ENCODE results near the gene CXXC5.
"Not testable (repeated sequence)": the region's sequence is repeated elsewhere in the genome, so short reads cannot be mapped to it uniquely, and the experiment has no call there.

Gene CXXC5

DNA sequence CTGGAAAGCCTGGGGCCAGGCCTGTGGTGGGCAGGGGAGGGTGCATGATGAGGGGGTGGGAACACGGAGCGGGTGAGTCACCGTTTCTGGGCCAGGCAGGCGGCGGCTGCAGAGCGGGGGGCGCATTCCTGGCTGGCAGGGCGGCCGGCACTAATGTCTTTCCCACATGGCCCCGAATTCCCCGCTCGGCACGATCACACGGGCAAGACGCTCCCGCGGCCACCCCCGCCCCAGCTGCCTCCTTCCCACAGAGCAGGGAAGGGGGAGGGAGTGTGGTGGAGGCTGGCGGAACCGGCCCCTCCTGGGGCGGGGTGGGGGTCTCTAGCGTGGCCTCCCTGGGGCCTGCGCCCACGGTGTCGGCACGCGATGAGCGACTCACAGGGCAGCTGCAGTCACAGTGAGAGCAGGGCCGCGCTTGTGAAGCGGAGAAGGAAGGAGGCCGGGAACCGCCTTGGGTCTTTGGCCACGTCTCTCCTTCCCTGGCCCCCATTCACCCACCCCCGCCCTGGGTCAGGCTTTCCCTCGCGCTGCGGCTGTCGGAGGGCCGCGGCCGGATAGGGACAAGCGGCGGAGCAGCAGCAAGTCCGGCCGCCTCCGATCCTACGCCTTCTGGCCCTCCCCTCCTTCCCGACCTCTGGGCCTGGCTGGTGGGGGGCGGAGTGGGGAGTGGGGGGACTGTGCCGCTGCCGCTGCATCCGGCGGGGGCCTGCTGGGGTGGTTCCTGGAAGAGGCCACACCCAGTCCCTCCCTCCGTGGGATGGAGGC, 48.9 kb downstream of the CXXC5 start:
- no peak for FAIRE-seq

DNA sequence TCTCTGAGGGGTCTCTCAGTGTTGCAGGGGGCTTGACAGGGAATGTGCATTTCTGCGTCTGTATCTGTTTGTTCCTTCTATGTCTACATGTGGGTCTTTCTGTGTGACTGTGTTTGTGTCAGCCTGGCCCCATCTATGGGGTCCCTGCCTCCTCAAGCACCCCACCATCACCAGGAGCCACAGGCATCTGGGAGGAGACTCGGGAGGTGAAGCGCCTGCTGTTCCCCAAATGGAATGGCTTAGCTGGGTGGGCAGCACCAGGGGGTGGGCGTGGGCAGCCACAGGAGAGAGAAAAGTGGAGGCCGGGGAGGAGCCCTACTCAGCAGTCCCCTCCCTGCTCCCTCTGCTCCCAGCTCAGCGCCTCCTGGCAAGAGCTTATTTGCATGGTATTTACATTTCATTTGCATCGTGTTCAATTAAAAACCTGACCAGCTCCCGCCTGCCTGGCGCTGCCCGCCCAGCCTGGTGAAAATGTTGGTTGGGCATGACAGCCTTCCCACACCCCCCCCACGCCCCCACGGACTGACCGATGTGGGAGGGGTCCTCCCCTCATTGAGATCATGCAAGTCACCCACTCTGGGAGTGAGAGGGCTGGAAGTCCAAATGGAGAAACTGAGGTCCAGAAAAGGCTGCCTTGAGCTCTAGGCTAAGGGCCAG, 50.5 kb downstream of the CXXC5 start:
- no peak for FAIRE-seq

DNA sequence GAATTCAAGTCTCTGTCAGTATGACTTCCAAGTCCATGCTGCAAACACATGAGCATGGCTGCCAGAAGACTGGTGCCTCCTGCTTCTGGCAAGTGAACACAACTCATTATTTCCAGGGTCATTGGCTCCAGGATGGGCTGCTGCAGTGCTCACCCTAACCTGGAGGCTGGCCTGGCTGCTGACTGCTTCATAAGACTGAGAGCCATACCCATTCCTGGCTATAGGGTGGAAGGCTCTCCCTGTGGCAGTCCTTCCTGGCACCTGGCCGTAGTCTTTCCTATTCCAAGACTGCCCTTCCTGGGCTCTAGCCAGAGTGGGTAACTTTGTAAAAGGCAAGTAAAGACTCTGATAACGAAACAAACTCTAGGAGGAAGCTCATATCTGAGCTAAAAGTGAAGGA, 51.2 kb downstream of the CXXC5 start:
- FAIRE-seq: no peak

- no peak for FAIRE-seq
These were observed 52.5 kb downstream of the CXXC5 start for GRCh38 chr5:139700711-139701055.

GRCh38 chr5:139701056-139701741, 53.0 kb downstream of the CXXC5 start:
- no peak for FAIRE-seq

GRCh38 chr5:139702548-139702947, 54.4 kb downstream of the CXXC5 start:
- no peak for FAIRE-seq

DNA sequence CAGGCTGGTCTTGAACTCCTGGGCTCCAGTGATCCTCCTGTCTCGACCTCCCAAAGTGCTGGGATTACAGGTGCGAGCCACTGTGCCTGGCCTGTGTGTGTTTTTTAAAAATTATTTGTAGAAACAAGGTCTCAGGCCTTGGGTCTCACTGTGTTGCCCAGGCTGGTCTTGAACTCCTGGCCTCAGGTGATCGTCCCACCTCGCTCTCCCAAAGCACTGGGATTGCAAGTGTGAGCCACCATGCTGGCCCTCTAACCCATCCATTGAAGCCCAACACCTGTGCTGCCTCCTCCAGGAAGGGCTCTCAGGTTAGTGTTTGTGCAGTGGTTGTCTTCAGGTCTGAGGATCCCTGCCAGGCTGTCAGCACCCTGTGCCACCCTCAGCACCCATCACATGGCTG, 56.6 kb downstream of the CXXC5 start:
- FAIRE-seq: no peak

DNA sequence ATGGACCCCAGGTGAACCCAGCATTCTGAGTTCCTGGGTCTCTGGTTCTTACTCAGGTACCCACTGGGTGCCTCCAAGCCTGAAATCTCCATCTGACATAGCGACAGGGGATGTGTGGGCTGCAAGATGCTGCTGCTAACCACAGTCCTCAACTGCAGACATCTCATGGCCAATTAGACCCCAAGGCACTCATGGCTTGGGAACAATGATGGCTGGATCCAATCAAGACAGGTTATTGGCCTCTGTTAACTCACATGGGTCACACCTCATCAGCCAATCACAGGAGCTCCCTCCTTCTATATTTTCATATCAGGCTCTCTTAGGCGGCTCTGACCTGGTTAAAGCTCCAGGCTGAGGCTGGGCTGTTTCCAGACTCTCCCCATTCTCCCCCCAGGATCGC, 57.0 kb downstream of the CXXC5 start:
- no peak for FAIRE-seq

DNA sequence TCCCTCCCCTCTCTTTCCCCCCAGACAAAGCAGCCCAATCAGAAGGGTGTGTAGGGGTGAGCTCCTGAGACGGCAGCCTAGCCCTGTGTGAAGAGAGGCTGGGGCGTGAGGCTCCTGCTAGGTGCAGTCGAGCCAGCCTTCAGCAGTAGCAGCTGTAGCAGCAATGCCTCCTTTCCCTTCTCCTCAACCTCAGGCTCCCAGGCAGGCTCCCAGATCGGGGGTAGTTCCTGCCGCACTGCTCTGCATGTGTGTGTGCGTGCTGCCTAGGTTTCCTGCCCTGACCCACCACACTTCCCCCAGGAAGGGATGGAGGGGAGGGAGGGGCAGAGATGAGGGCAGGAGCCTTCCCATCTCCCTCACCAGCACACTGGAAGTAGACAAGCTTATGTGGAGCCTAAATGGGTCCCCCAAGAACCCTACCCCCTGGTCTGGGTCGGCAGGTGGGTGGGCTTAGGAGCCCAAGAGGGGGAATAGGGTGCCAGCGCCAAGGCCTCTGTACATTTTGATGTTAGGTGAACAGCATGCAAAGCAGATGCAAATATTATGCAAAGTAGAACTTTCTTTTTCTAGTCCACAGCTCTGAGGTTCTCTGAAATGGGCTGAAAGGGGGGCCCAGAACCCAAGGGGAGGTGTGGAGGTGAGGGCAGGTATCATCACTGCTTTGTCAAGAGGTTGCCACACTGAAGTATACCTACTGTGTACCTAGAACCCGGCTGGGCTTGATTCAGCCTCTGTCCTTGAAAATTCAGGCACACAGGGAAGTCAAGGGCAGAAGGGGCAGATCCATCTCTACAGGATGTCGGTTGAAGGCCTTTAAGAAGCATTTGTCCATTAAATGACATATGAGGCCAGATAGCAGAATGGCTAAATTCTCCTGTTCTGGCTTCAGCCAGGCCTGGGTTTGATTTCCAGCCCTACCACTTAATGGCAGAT, 57.8 kb downstream of the CXXC5 start:
- no peak for FAIRE-seq

- no peak for FAIRE-seq
These were observed 59.4 kb downstream of the CXXC5 start for GRCh38 chr5:139707445-139708003.

DNA sequence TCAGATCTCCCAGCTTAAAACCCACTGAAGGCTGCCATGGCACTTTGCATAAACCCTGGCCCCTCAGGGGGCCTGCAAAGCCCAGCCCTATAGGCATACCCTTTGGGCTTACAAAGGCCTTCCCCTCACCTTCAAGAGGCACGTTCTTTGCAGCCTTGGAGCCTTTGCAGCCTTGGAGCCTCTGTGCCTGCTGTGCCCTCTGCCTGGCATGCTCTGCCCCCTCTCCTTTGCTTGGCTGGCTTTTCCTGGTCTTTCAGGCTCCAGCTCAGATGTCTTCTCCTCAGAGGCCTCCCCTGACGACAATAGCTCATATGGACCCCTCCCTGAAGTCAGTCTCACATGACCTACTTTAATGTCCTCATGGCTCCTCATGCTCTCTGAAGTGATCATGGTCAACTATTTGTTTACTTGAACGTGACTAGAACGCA, 60.3 kb downstream of the CXXC5 start:
- no peak for FAIRE-seq

- FAIRE-seq: no peak
These were observed 60.9 kb downstream of the CXXC5 start for GRCh38 chr5:139708877-139709581.

DNA sequence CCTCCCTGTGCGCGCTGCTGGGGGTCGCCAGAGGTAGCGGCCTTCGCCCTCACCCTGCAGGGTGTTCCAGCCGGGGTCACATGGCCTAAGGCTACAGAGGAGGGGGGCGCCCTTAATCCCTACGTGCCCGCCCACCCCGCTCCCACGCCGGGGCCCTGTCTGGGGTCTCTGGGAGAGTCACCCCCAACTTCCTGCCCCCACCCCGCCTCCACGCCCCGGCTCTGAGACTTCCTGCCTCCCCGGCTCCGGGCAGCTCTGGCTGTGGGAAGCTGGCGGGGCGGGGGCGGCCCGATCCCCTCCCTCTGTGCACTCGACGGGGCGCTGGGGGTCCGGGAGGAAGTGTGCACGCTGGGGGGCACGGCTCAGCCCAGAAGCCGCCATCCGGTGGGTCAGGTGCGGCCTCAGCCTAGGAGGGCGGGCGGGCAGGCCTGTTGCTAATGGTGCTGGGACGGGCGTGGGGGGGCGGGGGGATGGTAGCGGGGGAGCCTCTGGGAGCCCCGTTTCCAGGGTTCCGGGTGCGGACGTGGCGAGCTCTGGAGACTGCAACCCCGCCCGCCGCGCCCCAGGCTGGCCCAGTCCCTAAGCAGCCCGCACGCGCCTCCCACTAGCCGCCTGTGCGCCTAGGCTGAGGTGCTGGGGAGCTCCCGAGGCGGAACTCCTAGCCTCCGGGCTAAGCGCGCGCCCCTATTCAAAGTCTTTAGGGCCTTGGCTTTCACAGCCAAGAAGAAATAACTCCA, 61.6 kb downstream of the CXXC5 start:
- FAIRE-seq: no peak

DNA sequence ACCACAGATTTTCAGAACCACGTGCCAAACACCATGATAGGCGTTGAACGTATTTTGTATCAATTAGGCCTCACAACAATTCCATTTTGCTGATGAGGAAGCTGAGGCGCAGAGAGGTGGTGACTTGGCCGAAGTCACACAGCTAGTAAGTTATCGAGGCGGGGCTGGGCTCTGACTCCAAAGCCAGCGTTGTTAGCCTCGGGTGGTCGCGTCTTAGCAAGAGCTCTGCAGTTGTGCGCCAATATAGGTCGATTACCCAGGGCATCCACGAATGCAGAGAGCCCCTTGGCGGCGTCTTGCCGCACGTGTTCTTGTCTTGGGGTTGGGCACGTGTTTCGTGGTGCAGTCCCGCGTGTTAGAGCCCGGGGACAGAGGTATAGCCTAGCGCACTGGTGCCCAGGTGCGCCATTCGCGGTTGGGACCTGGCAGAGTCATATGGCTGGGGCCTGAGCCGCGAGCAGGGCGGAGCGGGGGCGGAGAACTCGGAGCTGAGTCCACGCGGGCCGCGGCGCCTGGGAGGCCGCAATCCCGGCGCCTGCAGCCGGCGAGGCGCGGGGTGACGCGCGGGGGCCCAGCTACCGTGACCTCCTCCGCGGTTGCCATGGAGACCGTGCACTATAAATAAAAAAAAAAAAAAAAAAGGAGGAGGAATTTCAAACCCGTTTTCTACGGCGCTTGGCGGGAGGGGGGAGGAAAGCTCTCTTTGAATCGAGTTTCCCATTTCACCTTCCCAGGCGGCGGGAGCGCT, 62.3 kb downstream of the CXXC5 start:
- FAIRE-seq: no peak

DNA sequence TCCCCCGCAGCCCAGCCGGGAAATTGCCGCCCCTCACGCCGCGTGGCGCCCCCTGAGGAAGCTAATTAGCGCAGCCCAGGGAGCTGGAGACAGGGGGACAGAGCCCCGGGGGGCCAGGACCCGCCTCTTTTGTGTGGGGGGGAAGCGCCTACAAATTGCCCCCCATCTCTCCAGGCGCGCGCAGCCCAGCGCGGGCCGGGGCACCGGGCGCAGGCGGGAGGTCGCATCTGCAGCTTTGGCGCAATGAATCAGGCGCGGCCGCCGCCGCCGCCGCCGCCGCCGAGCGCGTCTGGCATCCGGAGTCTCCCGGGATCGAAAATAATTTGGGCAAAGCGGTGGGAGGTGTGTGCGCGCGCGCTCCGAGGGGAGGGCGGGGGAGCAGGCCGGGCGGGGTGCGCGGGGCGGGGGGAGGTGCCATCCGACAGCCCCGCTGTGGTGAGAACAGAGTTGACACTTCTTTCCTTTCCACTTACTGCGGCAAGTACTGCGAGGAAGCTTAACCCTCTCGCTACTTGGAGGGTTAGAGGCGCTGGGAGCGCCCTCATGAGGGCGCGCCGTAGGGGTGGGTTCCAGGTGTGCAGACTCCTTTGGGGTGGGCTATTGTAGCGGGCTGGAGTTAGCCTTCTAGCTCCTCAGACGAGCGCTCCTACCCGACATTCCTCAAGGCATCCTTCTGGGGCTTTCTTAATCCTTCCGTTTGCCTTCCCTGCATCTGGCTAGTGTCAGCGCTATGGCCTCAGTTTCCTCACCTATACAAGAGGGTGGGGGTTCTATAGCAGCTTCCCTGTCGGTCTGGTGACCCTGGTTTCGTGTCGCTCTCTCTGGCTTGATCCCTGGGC, 63.1 kb downstream of the CXXC5 start:
- no peak for FAIRE-seq

GRCh38 chr5:139711906-139712224, 63.7 kb downstream of the CXXC5 start:
- no peak for FAIRE-seq

- FAIRE-seq: no peak
These were observed 64.3 kb downstream of the CXXC5 start for GRCh38 chr5:139712412-139712811.

- not testable (repeated sequence) for FAIRE-seq
These were observed 65.7 kb downstream of the CXXC5 start for GRCh38 chr5:139713898-139714297.

DNA sequence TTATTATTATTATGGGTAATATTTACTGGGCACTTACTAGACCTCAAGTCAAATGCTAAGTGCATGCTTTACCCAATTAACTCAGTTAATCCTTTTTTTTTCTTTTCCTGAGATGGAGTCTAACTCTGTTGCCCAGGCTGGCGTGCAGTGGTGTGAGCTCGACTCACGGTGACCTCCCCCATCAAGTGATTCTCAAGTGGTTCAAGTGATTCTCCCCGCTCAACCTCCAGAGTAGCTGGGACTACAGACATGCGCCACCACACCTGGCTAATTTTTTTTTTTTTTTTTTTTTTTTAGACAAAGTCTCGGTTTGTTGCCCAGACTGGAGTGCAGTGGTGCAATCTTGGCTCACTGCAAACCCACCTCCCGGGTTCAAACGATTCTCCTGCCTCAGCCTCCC, 69.1 kb downstream of the CXXC5 start:
- FAIRE-seq: no peak

DNA sequence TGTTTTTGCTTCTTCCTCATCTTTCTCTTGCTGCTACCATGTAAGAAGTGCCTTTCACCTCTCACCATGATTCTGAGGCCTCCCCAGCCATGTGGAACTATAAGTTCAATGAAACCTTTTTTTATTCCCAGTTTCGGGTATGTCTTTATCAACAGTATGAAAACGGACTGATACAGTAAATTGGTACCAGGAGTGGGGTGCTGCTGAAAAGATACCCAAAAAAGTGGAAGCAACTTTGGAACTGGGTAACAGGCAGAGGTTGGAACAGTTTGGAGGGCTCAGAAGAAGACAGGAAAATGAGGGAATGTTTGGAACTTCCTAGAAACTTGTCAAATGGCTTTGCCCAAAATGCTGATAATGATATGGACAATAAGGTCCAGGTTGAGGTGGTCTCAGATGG, 70.3 kb downstream of the CXXC5 start:
- not testable (repeated sequence) for FAIRE-seq
